GM13976 (cell line): ENCODE measurements around the gene GDPD5.
A peak's percentile ranks its signal among the peaks of the same experiment; 100 is the strongest.

ENCODE experiments used
- DNase-seq: peaks from one replicate; pipeline ENCODE4 v3.0.0; 2012; ENCODE audit warnings: low spot score
- CTCF ChIP-seq: IDR thresholded peaks from 2 replicates; pipeline ENCODE4 v1.5.1; 2012; ENCODE audit warnings: borderline replicate concordance, mild to moderate bottlenecking; ENCODE audit not compliant: insufficient read depth; ENCODE audit errors: extremely low read depth, missing control alignments, control extremely low read depth
- in situ Hi-C: fragments of 300-500 bp; cut with MboI; formaldehyde crosslinking; loops from one replicate; pipeline ENCODE4 v1.12.0; 2022; ENCODE audit warnings: low sequenced_read_pairs, mixed read lengths, inconsistent platforms; ENCODE audit not compliant: unreplicated experiment

Gene GDPD5

GRCh38 chr11:75549370-75549958 lies 23.7 kb upstream of the GDPD5 start:
- in situ Hi-C loops: no loop called here
- DNase-seq: no peak
- no peak for TF ChIP-seq CTCF

GRCh38 chr11:75548595-75549272 lies 23.0 kb upstream of the GDPD5 start:
- in situ Hi-C loops: no loop called here
- no peak for DNase-seq
- no peak for TF ChIP-seq CTCF

GRCh38 chr11:75547617-75548058 lies 21.9 kb upstream of the GDPD5 start:
- in situ Hi-C loops: no loop called here
- DNase-seq: peak; percentile 81

GRCh38 chr11:75547177-75547576 lies 21.4 kb upstream of the GDPD5 start:
- in situ Hi-C loops: no loop called here
- no peak for TF ChIP-seq CTCF
- DNase-seq: no peak

More at GRCh38 chr11:75547617-75548058, 21.9 kb upstream of the GDPD5 start:
- peak; percentile 50 for TF ChIP-seq CTCF

- DNase-seq: peak; percentile 37
- no peak for TF ChIP-seq CTCF
- in situ Hi-C loops: no loop called here
Measured at GRCh38 chr11:75543806-75544205, 18.1 kb upstream of the GDPD5 start.

GRCh38 chr11:75542088-75542438 lies 16.3 kb upstream of the GDPD5 start:
- no peak for DNase-seq
- in situ Hi-C loops: no loop called here
- no peak for TF ChIP-seq CTCF
